GM19324 (cell line): ENCODE data around the gene ZFR2.
"Not testable (repeated sequence)": the region's sequence is repeated elsewhere in the genome, so short reads cannot be mapped to it uniquely, and the experiment has no call there.

Experiments
- ATAC-seq: cut with Tn5 transposase; IDR thresholded peaks from one replicate; pipeline ENCODE4 v1.9.1; 2021; ENCODE audit warnings: mild to moderate bottlenecking, moderate library complexity; ENCODE audit not compliant: unreplicated experiment, low FRiP score

ZFR2 gene

GRCh38 chr19:3760871-3761361 lies 107.9 kb downstream of the ZFR2 start:
- no peak for ATAC-seq

- no peak for ATAC-seq
Measured at GRCh38 chr19:3759482-3760254, 109.2 kb downstream of the ZFR2 start.

- not testable (repeated sequence) for ATAC-seq
Measured at GRCh38 chr19:3758297-3758696, 110.5 kb downstream of the ZFR2 start.

GRCh38 chr19:3757705-3758104 lies 111.1 kb downstream of the ZFR2 start:
- not testable (repeated sequence) for ATAC-seq
